G401 (cell line): ENCODE results near the gene SATB1. TPM values are rescaled to one million over a fixed set of nuclear protein-coding genes. Genes with fewer than 3 reads are reported as not detected.
A peak's percentile ranks its signal among the peaks of the same experiment; 100 is the strongest.

Source experiments
- DNase-seq: peaks from one replicate; pipeline ENCODE4 v3.0.0-alpha.2; 2015; ENCODE audit warnings: low spot score
- in situ Hi-C: cut with HindIII; loops from 2 replicates; pipeline ENCODE4 v1.10.0; 2016; ENCODE audit warnings: low sequenced_read_pairs, mixed read lengths
- total RNA-seq: library from RNA; depleted of rRNA; stranded (reverse); fragments of >200 nt; shearing (Covaris generic); gene quantifications from 2 replicates; pipeline ENCODE4 v1.2.3, GENCODE V29; 2014

Gene SATB1
- total RNA-seq, 1 experiment from 2014 or later, result not detected

DNA sequence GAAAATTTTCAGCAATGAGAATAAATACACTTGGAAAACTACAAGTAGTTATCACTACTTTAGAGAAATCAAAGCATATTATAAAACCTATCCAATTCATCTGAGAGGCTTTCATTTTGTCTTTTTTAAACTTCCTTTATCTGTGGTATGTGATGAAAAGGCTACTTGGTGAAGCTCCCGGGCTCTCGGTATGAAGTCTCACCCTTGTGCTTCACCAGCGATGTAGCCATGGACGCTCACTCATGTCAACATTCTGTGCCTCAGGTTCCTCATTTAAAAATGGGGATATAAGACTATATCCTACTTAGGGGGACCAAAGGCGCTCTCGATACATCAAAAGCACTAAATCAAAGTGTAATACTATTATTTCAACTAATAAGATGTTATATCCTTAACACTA is 14.9 kb downstream of the SATB1 start:
- DNase-seq, result no peak
- in situ Hi-C loops, result no loop called here

DNA sequence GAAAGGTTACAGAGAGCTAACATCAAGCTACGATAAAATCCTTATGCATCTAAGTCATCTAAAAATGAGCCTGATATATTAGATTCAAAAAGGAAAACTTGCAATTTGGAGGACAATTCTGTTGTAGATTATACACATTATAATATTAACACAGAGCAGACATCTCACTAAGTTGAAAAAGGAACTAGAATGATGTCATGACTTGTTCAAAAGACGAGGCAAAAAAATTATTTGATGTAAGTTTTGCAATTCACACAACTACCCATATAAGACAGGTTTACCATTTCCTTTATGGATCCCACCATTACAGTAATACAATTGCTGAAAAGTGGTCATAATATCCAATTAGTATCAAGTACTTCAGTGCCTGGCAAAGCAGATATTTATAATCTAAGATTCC is 15.9 kb downstream of the SATB1 start:
- in situ Hi-C loops, result no loop called here

DNA sequence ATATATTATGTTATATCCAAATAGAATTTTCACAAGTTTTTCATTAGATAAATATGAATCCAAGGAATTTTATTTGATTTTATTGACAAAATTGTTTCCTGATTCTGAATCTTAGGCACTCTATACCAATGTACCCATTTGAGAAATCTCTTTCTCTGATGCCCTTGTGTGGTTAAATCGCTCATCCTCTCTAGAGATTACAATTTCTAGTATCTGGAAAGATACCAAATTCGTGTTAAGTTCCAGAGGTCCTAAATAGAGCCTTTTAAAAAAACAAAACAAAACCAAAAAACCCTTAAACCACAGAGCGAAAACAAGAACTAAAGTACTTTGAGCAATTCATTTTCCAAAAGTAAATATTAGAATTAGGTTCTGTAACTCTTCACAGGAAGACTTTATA is 20.0 kb downstream of the SATB1 start:
- DNase-seq, result no peak
- in situ Hi-C loops, result no loop called here

More for the DNA sequence above, 15.9 kb downstream of the SATB1 start:
- DNase-seq, result no peak

DNA sequence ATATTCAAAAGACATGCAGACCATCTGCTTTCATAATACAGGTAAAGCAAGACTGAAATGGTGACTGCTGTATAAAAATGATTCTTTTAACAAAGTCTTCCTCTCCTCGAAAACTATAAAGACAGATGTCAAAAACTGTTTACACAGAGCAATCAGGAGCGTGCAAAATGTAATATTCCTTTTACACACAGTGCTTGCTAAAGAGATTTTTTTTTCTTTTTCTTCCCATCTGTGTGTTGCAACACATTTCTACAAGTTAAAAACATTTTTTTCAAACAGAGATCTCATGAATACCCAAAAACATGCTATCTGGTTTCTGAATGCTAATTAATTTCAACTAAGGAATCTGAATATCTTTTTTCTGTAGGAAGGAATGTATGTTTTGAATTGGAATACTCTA is 22.1 kb downstream of the SATB1 start:
- DNase-seq, result no peak
- in situ Hi-C loops, result no loop called here

DNA sequence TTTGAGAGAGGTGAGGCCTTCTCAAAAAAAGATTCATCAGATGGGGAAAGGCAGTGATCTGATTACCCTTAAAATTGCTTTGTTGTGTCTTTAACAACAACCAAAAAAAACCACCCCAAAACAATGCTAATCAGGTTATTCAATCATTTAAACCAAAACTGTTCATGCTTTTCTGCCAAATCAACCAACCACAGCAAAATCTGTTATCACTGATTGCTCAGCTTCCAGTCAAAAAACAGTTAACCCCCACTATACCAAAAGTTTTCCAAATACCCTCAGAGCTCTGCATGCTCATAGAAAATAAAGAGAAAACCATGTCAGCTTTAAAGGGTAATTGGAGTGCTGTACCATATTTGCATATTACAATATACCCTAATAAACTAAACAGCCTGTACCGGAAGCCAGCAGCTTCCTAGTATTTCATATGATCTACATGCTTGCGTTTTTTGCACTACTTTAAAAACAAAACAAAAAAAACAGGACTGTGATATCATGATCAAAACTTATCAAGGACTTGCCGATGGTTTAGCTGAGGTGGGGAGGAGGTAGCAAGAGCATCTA is 22.8 kb downstream of the SATB1 start:
- DNase-seq, result no peak
- in situ Hi-C loops, result no loop called here

DNA sequence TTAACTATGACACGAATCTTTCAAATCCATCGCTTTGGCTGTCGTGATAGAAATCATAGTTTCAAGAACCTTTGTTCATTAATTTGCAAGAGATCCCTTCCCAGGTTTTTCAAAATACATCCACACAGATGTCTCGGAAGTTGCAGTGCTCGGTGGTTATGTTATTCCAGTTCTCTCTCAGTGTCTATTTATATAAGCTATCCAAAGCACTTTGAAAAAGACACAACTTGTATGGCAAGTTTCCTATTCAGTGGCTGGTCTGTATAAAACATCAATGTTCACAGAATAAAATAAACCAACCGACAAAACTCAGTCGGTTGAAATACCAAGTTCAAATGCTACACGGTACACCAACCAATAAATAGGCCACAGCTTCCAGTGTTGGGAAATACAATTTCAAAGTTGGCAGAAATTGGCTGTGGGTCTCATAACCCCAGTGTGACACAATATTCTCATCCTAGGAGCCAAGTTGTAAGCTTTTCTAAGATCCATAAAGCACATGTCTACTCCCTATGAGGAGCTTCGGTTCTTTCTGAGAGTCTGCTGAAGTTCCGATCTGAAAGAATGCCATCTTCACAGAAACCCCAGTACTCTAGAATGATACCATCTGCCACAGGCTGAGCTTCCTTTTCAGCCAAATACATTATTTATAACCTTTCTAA is 23.7 kb downstream of the SATB1 start:
- in situ Hi-C loops, result no loop called here
- peak; percentile 69 for DNase-seq

DNA sequence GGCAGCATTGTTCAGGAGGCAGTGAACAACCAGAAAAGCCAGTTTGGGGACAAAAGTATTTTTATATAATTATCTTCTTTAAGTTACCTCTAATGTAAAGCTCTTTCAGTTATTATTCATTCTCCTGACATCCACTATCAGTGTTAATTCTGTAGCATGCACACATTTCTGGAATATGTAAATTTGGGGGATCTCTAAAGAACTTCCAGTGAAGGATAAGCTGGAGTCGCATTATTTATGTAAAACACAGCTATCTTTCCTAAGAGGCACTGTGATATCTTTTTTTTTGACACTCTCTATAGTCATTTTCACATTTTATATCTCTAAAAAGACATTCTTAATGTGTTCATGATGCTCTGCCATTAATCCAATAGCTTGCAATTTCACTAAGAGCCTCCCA is 26.7 kb downstream of the SATB1 start:
- in situ Hi-C loops, result no loop called here
- no peak for DNase-seq

DNA sequence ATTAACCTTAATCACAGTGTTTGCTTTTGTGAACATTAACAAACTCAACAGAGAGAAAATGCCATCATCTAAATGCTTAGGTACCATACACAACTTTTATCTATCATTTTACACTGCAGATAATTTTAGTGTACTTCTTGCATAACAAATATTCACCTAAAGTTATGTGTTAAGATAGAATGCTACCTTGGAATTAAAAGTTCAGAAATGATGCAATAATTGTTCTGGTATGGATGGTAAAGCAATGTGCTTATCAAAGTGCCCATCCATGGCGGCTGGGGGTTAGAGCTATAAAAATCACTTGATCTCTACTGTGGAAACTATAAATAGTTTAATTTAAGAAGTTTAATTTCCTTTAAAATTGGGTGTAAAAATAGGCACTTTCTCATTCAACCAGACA is 28.7 kb downstream of the SATB1 start:
- no peak for DNase-seq
- in situ Hi-C loops, result no loop called here

DNA sequence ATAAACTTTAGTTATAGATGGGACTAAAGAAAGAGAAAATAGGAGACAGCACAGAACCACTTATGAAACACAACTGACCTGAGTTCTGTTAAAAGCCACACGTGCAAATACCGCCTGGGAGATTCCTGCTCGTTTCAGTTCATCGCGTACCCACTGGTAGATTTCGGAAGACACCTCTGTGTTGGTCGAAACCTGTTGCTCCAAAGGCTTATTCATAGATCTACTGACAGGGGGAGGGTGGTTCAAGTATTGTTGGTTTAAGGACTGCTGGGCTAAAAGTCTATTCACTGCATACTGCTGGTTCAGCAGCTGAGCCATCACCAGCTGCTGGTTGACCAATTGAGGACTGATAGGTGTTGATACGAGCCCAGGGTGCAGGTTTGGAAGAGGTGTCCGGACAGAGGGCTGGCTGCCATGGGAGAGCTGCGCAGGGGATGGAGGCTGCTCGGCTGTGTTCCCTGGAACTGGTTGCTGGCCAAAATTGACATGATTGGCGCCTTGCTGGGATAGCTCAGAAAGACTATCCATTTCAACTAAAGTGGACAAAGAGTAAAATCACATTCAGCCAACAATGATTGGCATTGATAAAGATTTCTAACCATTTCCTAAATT is 30.6 kb downstream of the SATB1 start:
- DNase-seq, result no peak
- in situ Hi-C loops, result no loop called here

DNA sequence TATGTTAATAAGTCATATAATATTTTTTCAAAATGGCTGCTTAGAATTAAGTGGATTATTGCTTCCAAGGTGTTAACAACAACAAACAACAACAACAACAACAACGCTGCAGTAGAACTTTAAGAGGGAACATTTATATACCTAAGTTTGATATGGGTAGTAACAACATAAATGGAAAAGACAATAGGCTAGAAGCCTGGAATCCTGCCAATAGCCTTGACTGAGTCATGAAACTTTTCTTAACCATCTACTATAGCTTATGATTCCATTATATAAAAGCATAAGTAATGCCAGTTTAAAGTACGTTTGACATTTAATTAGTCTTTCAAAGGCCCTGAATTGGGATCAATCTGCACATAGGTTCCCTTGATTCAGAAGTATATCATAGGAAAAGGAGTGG is 31.2 kb downstream of the SATB1 start:
- in situ Hi-C loops, result no loop called here
- no peak for DNase-seq

DNA sequence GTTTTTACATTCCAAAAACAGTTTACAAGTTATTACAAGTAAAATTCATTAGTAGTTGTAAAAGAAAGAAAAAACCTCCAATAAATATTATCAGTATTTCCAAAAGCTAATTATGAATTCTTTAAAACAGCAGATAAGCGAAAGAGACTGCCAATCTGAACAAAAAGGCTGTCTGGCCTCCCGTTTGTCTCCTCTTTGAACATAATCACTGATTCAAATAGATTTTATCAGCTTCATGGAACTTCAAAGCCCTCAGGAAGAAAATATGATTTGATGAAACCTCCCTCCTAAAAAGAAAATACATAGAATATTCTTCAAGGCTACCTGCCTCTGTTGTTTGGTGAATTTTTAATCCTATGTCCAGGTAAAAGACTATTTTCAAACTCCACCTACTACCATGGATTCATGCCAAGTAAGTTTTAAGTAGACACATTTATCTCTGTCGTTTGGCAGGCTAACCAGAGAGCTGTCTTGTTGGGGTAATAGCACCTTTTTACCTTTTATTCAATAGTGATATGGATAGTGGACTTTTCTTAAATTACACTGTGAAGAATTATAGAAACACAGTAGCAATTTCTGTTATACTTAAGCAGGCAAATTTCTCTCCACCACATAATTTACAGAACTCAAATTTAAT is 35.0 kb downstream of the SATB1 start:
- in situ Hi-C loops, result no loop called here
- DNase-seq, result no peak

DNA sequence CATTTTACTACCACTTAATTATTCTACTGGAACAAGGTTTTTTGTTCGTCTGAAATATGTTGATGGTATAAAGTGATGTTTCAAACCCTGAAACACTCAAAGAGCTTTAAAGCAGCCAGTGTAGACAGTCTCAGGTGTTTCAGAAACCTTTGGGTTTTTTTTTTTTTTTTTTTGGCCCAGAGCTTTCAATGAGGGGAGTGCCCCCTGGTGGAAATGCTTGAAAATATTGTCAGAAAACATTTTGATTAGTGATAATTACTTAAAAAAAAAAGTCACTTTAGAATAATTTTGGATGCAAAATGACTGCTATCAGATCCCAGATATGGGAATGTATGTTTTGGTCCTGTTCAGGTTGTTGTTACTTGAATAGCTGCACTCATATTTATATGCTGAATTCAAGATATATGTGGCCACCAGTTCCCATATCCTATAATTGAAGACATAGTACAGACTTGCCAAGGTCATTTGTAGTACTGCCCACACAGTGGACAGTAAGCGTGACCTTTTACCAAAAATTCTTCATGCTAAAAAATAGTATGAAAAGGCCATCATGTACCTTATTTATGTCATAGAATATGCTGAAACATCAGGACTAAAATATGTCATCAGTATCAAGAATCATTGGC is 35.9 kb downstream of the SATB1 start:
- in situ Hi-C loops, result no loop called here
- DNase-seq, result peak; percentile 28

DNA sequence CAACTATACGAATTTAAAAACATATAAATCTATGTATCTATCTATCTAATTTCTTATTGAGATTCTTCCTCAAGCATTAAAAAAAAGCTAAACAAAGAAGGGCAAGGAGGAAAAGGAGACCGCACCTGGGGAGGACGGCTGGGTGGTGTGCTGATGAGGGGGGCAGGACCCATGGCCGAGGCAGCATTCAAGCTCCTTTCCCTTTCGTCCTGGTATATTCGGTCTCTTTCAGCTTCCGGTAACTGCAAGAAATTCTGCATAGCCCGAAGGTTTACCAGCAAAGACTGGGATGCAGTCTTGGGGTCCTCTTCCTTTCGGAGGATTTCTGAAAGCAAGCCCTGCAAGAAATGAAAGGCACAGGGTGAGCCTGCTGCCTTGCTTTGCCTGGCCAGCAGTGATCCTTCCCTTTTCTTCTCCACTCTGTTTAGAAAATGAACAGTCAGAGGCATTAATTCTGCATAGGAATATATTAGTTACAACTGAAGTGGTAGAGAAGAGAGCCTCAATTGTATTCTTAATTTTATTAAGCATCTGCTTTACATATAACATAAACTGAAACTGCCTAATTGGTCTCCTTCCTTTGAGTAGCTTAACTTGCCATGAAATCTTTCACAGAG is 38.8 kb downstream of the SATB1 start:
- no peak for DNase-seq

DNA sequence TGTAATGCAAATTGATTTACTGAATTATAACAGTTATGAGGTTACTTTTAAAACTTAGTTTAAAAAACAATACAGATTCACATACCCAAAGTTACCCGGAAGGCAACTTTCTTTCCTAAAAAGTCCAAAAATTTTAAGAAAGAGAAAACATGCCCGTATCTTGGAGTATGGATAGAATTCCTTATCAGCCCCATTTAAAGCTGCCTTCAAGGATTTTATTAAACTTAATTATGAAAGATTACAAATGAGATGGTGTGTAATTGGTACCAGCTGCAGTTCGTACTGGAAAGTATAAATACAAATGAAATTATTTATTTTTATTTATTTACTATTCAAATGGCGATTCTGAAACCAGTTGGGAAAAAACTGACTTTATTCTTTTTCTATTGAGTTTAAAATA is 39.4 kb downstream of the SATB1 start:
- no peak for DNase-seq
- in situ Hi-C loops, result no loop called here

More for the DNA sequence above, 38.8 kb downstream of the SATB1 start:
- in situ Hi-C loops, result no loop called here

DNA sequence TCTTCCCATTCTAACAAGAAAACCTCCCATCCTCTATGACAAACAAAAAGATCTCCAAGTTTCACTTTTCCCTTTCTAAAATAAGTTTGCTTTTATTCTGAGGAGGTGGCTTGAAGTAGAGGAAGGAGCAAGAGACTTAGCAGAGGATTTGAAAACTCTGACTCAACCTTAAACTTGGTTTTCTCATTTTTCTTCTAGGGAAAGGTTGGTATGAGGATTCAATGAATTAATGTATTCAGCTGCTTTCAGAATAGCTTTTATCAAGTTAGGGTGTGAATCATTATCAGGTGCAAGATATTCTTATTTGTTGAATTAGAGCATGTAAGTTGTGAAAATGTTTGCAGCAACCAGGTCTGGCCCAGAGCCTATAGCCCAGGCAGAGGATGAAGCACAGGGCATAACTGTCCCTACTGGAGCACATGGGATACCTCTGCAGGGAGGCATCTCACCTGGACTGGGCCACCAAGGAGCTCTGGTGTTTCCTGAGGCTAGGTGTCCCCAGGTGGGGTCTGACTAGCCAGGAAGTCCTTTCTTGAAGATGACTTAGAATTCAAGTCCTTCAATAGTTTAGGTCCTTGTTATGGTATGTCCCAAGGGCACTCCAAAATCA is 42.3 kb downstream of the SATB1 start:
- in situ Hi-C loops, result no loop called here
- no peak for DNase-seq

DNA sequence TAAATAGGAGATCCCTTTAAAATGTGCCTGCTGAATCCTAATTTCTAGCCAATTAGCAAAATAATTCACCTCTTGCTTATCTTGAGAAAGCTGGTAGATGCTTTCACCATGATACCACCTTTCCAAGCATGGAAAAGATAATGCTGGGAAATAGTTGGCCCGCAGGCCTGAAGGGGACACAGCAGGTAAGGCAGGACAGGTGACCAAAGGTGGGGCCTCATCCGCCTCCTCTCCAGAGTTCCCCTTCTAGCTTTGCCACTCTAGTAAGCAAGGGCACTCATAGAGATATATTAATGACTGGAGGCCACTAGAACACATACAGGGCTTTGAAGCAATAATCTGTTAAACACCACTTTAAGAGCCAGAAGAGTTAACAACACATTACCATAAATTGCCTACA is 45.5 kb downstream of the SATB1 start:
- in situ Hi-C loops, result no loop called here
- DNase-seq, result no peak

DNA sequence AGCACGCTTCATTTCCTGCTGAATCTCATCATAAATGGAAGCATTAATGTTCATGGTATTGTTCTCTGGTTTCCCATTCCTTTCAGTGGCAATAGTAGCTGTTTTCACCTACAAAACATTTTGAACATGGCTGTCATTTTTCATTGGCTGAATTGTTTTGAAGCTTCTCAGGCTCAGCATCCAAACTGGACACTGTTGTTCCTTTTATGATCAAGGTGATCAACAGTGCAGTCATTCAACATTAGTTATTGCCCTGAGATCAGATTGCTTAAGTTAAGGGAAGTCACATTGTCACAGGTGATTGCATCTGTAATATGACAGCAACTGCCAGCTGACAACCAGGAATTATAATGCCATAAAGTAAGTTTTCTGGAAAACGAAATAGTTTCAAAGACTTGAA is 46.9 kb downstream of the SATB1 start:
- in situ Hi-C loops, result no loop called here
- no peak for DNase-seq

DNA sequence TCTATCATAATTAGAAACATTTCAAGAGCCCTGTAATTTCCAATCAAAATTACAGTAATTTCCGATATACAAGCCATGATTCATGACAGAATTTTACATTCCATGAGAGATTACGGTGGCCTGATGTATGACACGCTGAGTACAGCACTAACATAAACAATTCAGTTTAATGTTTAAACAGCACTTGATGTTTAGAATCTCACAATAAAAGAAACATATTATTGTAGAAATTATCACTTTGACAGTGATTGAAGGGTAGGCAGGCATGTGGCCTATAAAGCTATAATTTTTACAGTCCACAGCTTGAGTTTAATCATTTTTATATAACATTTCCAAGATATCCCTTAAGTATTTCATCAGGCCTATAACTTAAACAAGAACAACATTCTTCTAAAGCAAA is 48.5 kb downstream of the SATB1 start:
- no peak for DNase-seq
- in situ Hi-C loops, result no loop called here

DNA sequence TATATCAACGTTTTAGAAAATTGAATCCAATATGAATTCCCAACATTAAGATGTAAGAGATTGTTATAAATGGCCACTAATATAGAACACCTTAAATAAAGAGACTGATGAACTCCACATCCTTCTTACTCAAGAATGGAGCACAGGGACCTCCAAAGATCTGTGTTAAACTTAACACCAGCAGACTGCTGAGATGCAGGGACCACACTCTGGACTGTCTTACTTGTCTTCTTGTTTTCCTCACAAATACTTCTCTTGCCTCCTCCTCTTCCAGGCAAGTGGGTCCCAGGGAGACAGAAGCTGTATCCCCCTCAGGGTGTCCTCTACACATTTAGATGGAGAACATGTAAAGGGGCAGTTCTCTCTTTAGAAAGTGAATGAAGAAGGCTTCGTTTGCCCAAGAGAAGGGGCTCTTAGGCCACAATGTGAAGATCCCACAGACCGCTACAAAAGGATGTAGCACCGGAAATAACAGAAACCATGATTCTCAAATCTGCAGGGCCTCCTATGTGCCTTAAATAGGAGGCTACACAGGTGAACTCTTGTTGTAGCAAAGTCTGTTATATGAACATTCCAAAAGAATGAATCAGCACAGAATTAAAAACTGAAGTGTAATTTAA is 52.2 kb downstream of the SATB1 start:
- in situ Hi-C loops, result no loop called here
- no peak for DNase-seq
